ENCODE data around the gene WDR4.

WDR4 gene

GRCh38 chr21:42837421-42838211 lies 41.7 kb downstream of the WDR4 start:
- no peak overlapping the region for H3K4me3 ChIP-seq (ENCODE audit: low read depth, low read length)
- TF ChIP-seq, protein P1, sequence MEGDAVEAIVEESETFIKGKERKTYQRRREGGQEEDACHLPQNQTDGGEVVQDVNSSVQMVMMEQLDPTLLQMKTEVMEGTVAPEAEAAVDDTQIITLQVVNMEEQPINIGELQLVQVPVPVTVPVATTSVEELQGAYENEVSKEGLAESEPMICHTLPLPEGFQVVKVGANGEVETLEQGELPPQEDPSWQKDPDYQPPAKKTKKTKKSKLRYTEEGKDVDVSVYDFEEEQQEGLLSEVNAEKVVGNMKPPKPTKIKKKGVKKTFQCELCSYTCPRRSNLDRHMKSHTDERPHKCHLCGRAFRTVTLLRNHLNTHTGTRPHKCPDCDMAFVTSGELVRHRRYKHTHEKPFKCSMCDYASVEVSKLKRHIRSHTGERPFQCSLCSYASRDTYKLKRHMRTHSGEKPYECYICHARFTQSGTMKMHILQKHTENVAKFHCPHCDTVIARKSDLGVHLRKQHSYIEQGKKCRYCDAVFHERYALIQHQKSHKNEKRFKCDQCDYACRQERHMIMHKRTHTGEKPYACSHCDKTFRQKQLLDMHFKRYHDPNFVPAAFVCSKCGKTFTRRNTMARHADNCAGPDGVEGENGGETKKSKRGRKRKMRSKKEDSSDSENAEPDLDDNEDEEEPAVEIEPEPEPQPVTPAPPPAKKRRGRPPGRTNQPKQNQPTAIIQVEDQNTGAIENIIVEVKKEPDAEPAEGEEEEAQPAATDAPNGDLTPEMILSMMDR (IDR thresholded peaks at IDR 0.05; ENCODE audit: insufficient read depth, low read depth, low read length, missing control alignments) = no peak
- DNase-seq (ENCODE audit: low read depth) = no peak

DNA sequence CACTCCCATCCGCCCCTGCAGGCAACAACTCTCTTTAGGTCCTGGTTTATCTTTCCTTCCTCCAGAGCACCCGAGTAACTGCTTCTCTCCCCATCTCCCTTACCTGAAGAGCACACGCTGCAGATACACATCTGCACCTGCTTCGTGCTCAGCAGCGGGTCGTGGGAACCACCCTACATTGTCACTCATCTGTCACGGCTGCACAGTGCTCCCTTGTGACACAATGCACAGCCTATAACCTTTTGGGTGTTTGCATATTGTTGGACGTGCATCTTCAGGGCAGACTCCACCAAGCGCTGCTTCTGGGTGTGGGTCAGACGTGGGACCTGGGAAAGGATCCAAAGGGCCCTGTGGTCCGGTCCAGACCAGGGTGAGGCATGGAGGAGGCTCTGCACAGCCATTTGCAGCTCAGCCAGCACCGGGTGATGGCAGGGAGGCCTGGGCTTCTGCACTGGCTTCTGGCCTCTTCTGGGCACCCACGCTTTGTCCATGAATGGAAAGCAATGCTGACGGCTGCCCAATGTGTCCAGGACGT lies 42.5 kb downstream of the WDR4 start:
- H3K4me3 ChIP-seq (ENCODE audit: low read depth, low read length) = no peak overlapping the region
- DNase-seq (ENCODE audit: low read depth) = no peak
- TF ChIP-seq, protein P1 (IDR thresholded peaks at IDR 0.05; ENCODE audit: insufficient read depth, low read depth, low read length, missing control alignments) = no peak

GRCh38 chr21:42836402-42836666 lies 43.0 kb downstream of the WDR4 start:
- H3K4me3 ChIP-seq (ENCODE audit: low read depth, low read length) = no peak overlapping the region
- DNase-seq (ENCODE audit: low read depth) = no peak
- TF ChIP-seq, protein P1 (IDR thresholded peaks at IDR 0.05; ENCODE audit: insufficient read depth, low read depth, low read length, missing control alignments) = no peak

DNA sequence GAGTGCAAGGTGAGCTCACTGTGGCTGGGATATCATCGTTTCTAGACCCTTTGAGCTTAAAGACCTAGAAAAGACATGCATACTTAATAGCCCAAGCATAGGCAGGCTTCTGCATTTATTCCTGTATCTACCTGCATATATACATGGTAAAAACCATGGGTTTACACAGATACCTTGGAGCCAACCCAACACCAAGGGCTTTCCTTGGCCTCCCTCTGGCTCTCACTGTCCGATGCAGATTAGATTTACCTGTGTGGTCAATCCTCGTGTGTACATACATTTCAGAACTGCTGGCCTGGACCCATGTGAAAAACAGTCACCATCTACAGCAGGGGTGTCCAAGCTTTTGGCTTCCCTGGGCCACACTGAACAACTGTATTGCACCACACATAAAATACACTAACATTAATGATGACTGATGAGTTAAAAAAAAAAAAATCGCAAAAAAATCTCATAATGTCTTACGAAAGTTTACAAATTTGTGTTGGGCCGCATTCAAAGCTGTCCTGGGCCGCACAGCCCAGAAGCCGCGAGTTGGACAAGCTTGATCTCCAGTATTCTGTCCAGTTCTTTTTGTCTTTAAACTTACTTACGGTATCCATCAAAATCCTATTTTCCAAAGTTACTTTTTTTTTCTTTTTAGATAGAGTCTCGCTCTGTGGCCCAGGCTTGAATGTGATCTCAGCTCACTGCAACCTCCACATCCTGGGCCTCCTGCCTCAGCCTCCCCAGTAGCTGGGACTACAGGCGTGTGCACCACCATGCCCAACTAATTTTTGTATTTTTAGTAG lies 43.5 kb downstream of the WDR4 start:
- TF ChIP-seq, protein P1 (IDR thresholded peaks at IDR 0.05; ENCODE audit: insufficient read depth, low read depth, low read length, missing control alignments) = no peak
- no peak for DNase-seq (ENCODE audit: low read depth)
- no peak overlapping the region for H3K4me3 ChIP-seq (ENCODE audit: low read depth, low read length)

- no peak overlapping the region for H3K4me3 ChIP-seq (ENCODE audit: low read depth, low read length)
- TF ChIP-seq, protein P1 (IDR thresholded peaks at IDR 0.05; ENCODE audit: insufficient read depth, low read depth, low read length, missing control alignments) = no peak
- no peak for DNase-seq (ENCODE audit: low read depth)
Measured at GRCh38 chr21:42835211-42835610, 44.1 kb downstream of the WDR4 start.

- TF ChIP-seq, protein P1 (IDR thresholded peaks at IDR 0.05; ENCODE audit: insufficient read depth, low read depth, low read length, missing control alignments) = no peak
- no peak for DNase-seq (ENCODE audit: low read depth)
Measured at GRCh38 chr21:42834726-42835191, 44.6 kb downstream of the WDR4 start.

More at GRCh38 chr21:42834726-42835191, 44.6 kb downstream of the WDR4 start:
- H3K4me3 ChIP-seq (ENCODE audit: low read depth, low read length) = no peak overlapping the region

Measured in GM12865 (cell line).